K562 (cell line): ENCODE measurements around the gene CYP24A1. TPM values are rescaled to one million over a fixed set of nuclear protein-coding genes. Genes with fewer than 3 reads are reported as not detected.
A peak's percentile ranks its signal among the peaks of the same experiment; 100 is the strongest.

Experiments used
- ATAC-seq: fragments of 200-7000 bp; cut with Tn5 transposase; 3 replicates; pipeline ENCODE4 v1.9.1; 2020; ENCODE audit warnings: moderate library complexity
- BruUV-seq: library from RNA; stranded (reverse); fragments of 400-500 nt; replicated peaks from 2 replicates; lab custom pipeline; 2021; lab: Mats Ljungman, UMichigan
- CTCF ChIA-PET: fragments of 300-600 bp; formaldehyde crosslinking; extraction: SDS; loops from one replicate; lab custom pipeline; 2021; ENCODE audit warnings: low intra/inter-chr PET ratio; lab: Yijun Ruan, JAX
- POLR2A ChIA-PET: fragments of 300-600, 350-650 bp; sonication (Branson Sonifier 250); formaldehyde crosslinking; extraction: SDS; loops from one replicate; lab custom pipeline; 2021; ENCODE audit warnings: antibody characterized with exemption, inconsistent platforms; lab: Yijun Ruan, JAX
- DNase-seq, 4 experiments: peaks; one replicate each; pipeline versions ENCODE4 v3.0.0 to v3.0.0-alpha.2; 2011 to 2018; ENCODE audit warnings: low spot score in 3 of 4, mixed read lengths in 3 of 4; ENCODE audit errors: extremely low read depth in 1 of 4
- FAIRE-seq: peaks from 2 replicates; lab custom pipeline; 2011; peaks lifted over from hg19 to GRCh38; lab: Jason Lieb, UNC
- H2AFZ ChIP-seq: 2 replicates; pipeline ENCODE4 v1.6.0; 2011; ENCODE audit warnings: low read depth, low read length, control low read depth, inconsistent platforms
- H3K27ac ChIP-seq: fragments of 200-600 bp; 3 replicates; pipeline ENCODE4 v1.8.0; 2011; ENCODE audit warnings: low read depth, mild to moderate bottlenecking, control low read depth, inconsistent platforms, low read length, moderate library complexity, mixed read lengths; ENCODE audit errors: extremely low read depth
- H3K27me3 ChIP-seq, 2 experiments: fragments of 300-600 bp in 1 of 2; 2 replicates in 1 of 2; 3 replicates in 1 of 2; pipeline versions ENCODE4 v1.6.0 to v1.8.0; 2011; ENCODE audit warnings: inconsistent platforms in 2 of 2, low read length in 2 of 2, mild to moderate bottlenecking in 1 of 2, mixed read lengths in 1 of 2, moderate library complexity in 1 of 2; ENCODE audit not compliant: control insufficient read depth in 2 of 2, insufficient read depth in 2 of 2
- H3K36me3 ChIP-seq: fragments of 300-600 bp; 3 replicates; pipeline ENCODE4 v1.8.0; 2011; ENCODE audit warnings: mild to moderate bottlenecking, low read length, inconsistent platforms; ENCODE audit not compliant: control insufficient read depth, insufficient read depth
- H3K4me1 ChIP-seq, 2 experiments: fragments of 200-600 bp in 1 of 2; replicated peaks in 1 of 2; 2 replicates in 1 of 2; 3 replicates in 1 of 2; pipeline versions ENCODE4 v1.5.1 to v1.8.0; 2011; ENCODE audit warnings: inconsistent platforms in 2 of 2, low read length in 2 of 2, mild to moderate bottlenecking in 1 of 2, mixed read lengths in 1 of 2, moderate library complexity in 1 of 2; ENCODE audit not compliant: control insufficient read depth in 2 of 2, insufficient read depth in 2 of 2
- H3K4me2 ChIP-seq: 2 replicates; pipeline ENCODE4 v1.6.1; 2011; ENCODE audit warnings: low read length, control low read depth, inconsistent platforms, mixed read lengths; ENCODE audit not compliant: insufficient read depth
- H3K4me3 ChIP-seq: fragments of 200-600 bp; sonication (generic), shearing (Covaris generic); 2 replicates; pipeline ENCODE4 v1.5.1; 2016; ENCODE audit warnings: control low read depth, inconsistent platforms
- H3K79me2 ChIP-seq: fragments of 200-600 bp; 3 replicates; pipeline ENCODE4 v1.8.0; 2011; ENCODE audit warnings: low read length, inconsistent platforms; ENCODE audit not compliant: control insufficient read depth, insufficient read depth
- H3K9ac ChIP-seq, 2 experiments: 2 replicates each; pipeline versions ENCODE4 v1.6.0 to v1.6.1; 2011; ENCODE audit warnings: low read depth in 2 of 2, low read length in 2 of 2, control low read depth in 1 of 2, inconsistent platforms in 1 of 2, mild to moderate bottlenecking in 1 of 2, mixed read lengths in 1 of 2; ENCODE audit not compliant: insufficient read depth in 1 of 2
- H3K9me1 ChIP-seq: one replicate; pipeline ENCODE4 v1.6.0; 2011; ENCODE audit warnings: inconsistent platforms, mild to moderate bottlenecking, low read length, moderate library complexity; ENCODE audit not compliant: control insufficient read depth, insufficient read depth
- H3K9me3 ChIP-seq: replicated peaks from 2 replicates; pipeline ENCODE4 v1.5.1; 2011; ENCODE audit warnings: low read depth, low read length, inconsistent platforms; ENCODE audit not compliant: control insufficient read depth, insufficient read depth
- H4K20me1 ChIP-seq: replicated peaks from 2 replicates; pipeline ENCODE4 v1.6.1; 2011; ENCODE audit warnings: low read length, inconsistent platforms, mixed read lengths; ENCODE audit not compliant: control insufficient read depth, insufficient read depth
- CCNT2 ChIP-seq: IDR thresholded peaks from 2 replicates; pipeline ENCODE4 v1.6.1; 2011; ENCODE audit warnings: borderline replicate concordance, low read depth, mild to moderate bottlenecking, moderate library complexity, mixed read lengths, low read length; ENCODE audit not compliant: insufficient read length; ENCODE audit errors: extremely low read depth
- WGBS: fragments of 100-300 bp; shearing (Covaris generic); methylation state at CpG from one replicate; pipeline ENCODE4 v1.1.6; 2016; ENCODE audit warnings: low coverage, mixed read lengths; ENCODE audit not compliant: insufficient coverage; ENCODE audit errors: missing lambda C conversion rate; 5-methylcytosine and 5-hydroxymethylcytosine counted together
- in situ Hi-C: fragments of 300-500 bp; cut with MboI; formaldehyde crosslinking; loops from 4 replicates; pipeline ENCODE4 v1.15.0; 2018; ENCODE audit warnings: inconsistent platforms, mixed read lengths
- intact Hi-C: fragments of 100-400 bp; cut with micrococcal nuclease; formaldehyde crosslinking; loops from 2 replicates; pipeline ENCODE4 v1.14.2; 2022
- polyA plus RNA-seq, 8 experiments: library from polyadenylated mRNA; depleted of rRNA in 4 of 8; stranded (reverse) in 5 of 8; unstranded in 3 of 8; fragments of >200 nt; fragmentation: Nextera tagmentation in 2 of 8; fragmentation: Illumina TruSeq in 1 of 8; extraction: Ambion mirVana in 2 of 8; extraction: Trizol in 1 of 8; gene quantifications; 2 replicates each; pipeline versions ENCODE4 v1.2.1 to v1.2.3, GENCODE V29; 2011 to 2014; ENCODE audit warnings: inconsistent platforms in 1 of 8, missing spikeins in 1 of 8
- total RNA-seq, 7 experiments: library from RNA; depleted of rRNA in 6 of 7; stranded (reverse); fragments of >200 nt in 6 of 7; fragmentation: Illumina TruSeq in 2 of 7; extraction: Trizol in 2 of 7; gene quantifications; 2 replicates each; pipeline versions ENCODE4 v1.2.1 to v1.2.3, GENCODE V29; 2011 to 2021; ENCODE audit warnings: low replicate concordance in 1 of 7
- TF ChIP-seq, protein P1 (sequence below), 3 experiments: fragments of 200-800 bp in 1 of 3; fragments of 250-450 bp in 1 of 3; fragments of 450-650 bp in 1 of 3; sonication (Bioruptor Pico) in 1 of 3; sonication (Bioruptor generic) in 1 of 3; formaldehyde crosslinking in 1 of 3; IDR thresholded peaks; 2 replicates each; pipeline versions ENCODE4 v1.6.1 to v1.8.0; 2016 to 2022; ENCODE audit warnings: mild to moderate bottlenecking in 2 of 3, missing genetic modification characterization in 2 of 3, missing compliant biosample characterization in 1 of 3, moderate library complexity in 1 of 3

The CYP24A1 gene
- total and polyA plus RNA-seq, 9 of the 15 experiments (the other 6 are each of a cell fraction or from before 2014, with no cell fraction given): 0.04 TPM; not detected in 8

DNA sequence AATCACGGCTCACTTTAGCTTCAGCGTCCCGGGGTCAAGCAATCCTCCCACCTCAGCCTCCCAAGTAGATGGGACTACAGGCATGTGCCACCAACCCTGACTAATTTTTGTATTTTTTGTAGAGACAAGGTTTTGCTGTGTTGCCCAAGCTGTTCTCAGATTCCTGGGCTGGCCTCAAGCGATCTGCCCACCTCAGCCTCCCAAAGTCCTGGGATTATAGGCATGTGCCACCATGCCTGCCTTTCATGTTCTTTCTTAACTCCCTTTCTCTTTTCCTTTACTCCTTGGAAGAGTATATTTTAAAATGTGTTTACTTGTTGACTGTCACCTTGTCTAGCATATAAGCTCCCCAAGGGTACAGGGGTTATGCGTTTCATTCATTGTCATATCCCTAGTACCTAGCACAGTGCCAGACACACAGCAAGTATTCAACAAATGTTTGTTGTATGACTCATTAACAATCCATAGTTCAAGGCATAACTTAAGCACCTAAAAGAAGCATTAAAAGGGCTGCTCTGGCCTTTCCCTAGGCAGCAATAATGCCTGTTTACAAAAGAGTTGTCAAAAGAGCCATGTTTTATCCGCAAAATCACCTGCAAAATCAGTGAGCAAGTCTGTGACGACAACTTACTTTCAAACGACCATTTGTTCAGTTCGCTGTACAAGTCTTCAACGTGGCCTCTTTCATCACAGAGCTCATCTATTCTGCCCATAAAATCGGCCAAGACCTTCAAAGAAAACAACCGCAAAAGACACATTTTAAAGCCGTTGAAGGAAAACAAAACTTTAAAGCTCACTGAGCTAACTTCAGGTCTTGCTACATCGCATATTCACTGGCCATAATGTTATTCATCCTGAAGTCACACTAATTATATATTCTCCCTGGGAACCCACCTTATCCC lies 4.6 kb downstream of the CYP24A1 start:
- no peaks in the 10 kb centered on the region for H3K9me3 ChIP-seq
- WGBS: 1% methylated on average over 14 of the region's 14 CpGs
- no peaks in the 10 kb centered on the region for H3K9me1 ChIP-seq
- H2AFZ ChIP-seq: no peak overlapping the region
- ChIA-PET CTCF (no interaction called here), POLR2A (no interaction called here)
- intact Hi-C loops: no loop called here
- no peak for ATAC-seq
- no peaks in the 10 kb centered on the region for H4K20me1 ChIP-seq
- H3K4me1 ChIP-seq: peaks cover 0 to 11% of the 10 kb centered on the region in 2 experiments; a peak in 2 of 5 replicates
- no peak overlapping the region for H3K27ac ChIP-seq
- no peak overlapping the region for H3K9ac ChIP-seq
- H3K36me3 ChIP-seq: no peaks in the 10 kb centered on the region
- DNase-seq: no peak
- peaks cover 44 to 51% of the 10 kb centered on the region in 2 experiments for H3K27me3 ChIP-seq
- no peak overlapping the region for H3K4me3 ChIP-seq
- TF ChIP-seq CCNT2: no peak
- TF ChIP-seq, protein P1, sequence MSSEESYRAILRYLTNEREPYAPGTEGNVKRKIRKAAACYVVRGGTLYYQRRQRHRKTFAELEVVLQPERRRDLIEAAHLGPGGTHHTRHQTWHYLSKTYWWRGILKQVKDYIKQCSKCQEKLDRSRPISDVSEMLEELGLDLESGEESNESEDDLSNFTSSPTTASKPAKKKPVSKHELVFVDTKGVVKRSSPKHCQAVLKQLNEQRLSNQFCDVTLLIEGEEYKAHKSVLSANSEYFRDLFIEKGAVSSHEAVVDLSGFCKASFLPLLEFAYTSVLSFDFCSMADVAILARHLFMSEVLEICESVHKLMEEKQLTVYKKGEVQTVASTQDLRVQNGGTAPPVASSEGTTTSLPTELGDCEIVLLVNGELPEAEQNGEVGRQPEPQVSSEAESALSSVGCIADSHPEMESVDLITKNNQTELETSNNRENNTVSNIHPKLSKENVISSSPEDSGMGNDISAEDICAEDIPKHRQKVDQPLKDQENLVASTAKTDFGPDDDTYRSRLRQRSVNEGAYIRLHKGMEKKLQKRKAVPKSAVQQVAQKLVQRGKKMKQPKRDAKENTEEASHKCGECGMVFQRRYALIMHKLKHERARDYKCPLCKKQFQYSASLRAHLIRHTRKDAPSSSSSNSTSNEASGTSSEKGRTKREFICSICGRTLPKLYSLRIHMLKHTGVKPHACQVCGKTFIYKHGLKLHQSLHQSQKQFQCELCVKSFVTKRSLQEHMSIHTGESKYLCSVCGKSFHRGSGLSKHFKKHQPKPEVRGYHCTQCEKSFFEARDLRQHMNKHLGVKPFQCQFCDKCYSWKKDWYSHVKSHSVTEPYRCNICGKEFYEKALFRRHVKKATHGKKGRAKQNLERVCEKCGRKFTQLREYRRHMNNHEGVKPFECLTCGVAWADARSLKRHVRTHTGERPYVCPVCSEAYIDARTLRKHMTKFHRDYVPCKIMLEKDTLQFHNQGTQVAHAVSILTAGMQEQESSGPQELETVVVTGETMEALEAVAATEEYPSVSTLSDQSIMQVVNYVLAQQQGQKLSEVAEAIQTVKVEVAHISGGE (CRISPR knock-in tag; IDR thresholded peaks at IDR 0.05): peak in 1 of 3 experiments; percentile 65; a peak in 2 of 6 replicates
- TF ChIP-seq, all 486 proteins: peak for 1
- no peak overlapping the region for H3K4me2 ChIP-seq
- no peaks in the 10 kb centered on the region for H3K79me2 ChIP-seq
- in situ Hi-C loops: no loop called here
- no TSS peak for BruUV-seq
- peak; percentile 69 for FAIRE-seq
